ENCODE data around the gene LRRC71. TPM values are rescaled to one million over a fixed set of nuclear protein-coding genes. Genes with fewer than 3 reads are reported as not detected.

Gene LRRC71
- total and polyA plus RNA-seq, 2 donors (not counting 1 experiment from before 2014, with no cell fraction given): not detected

GRCh38 chr1:156944268-156944667, 23.8 kb downstream of the LRRC71 start:
- no peaks in the 10 kb centered on the region for H3K9me3 ChIP-seq (ENCODE audit: control extremely low read depth in 1 of 3, control insufficient read depth in 2 of 3, insufficient read depth in 1 of 3, low read length in 2 of 3)
- intact Hi-C loops (cut with micrococcal nuclease): no loop called here
- Mint-ChIP-seq H3K4me3 (no peak overlapping the region), H3K9me3 (ENCODE audit: insufficient read depth) (no peaks in the 10 kb centered on the region), H3K27ac (no peak overlapping the region), H3K27me3 (peaks cover 4% of the 10 kb centered on the region), H3K4me1 (no peaks in the 10 kb centered on the region)
- H3K9ac ChIP-seq (ENCODE audit: low read length): no peak overlapping the region
- H3K27me3 ChIP-seq (replicated peaks in 1 of 4; ENCODE audit: control extremely low read depth in 1 of 4, control insufficient read depth in 3 of 4, insufficient read depth in 4 of 4, low read length in 3 of 4): no peaks in the 10 kb centered on the region
- peaks cover 0 to 3% of the 10 kb centered on the region in 2 experiments for H3K36me3 ChIP-seq (replicated peaks in 1 of 2; ENCODE audit: control extremely low read depth in 1 of 2, control insufficient read depth in 1 of 2, extremely low read depth in 1 of 2, insufficient read depth in 2 of 2, low read length in 1 of 2)
- POLR2A ChIA-PET: no interaction called here
- no peaks in the 10 kb centered on the region for H3K79me2 ChIP-seq (ENCODE audit: control insufficient read depth, insufficient read depth, low read length)
- H2AFZ ChIP-seq (ENCODE audit: insufficient read depth, low read depth, low read length, poor library complexity, severe bottlenecking): no peak overlapping the region
- no peak overlapping the region for H3K27ac ChIP-seq (ENCODE audit: low read length in 2 of 2)
- H4K20me1 ChIP-seq (ENCODE audit: control insufficient read depth, insufficient read depth, low read length, poor library complexity, severe bottlenecking): no peaks in the 10 kb centered on the region
- CTCF ChIA-PET: no interaction called here
- DNase-seq: no peak
- no peak overlapping the region for H3K4me3 ChIP-seq (ENCODE audit: control extremely low read depth in 1 of 5, extremely low read depth in 1 of 5, insufficient read depth in 1 of 5, low read depth in 2 of 5, low read length in 4 of 5)
- H3K4me1 ChIP-seq (ENCODE audit: control insufficient read depth in 2 of 2, insufficient read depth in 2 of 2, low read length in 2 of 2): no peaks in the 10 kb centered on the region
- no CpG with 5 or more reads among the region's 1 CpG for WGBS (ENCODE audit: insufficient coverage)
- no peak for ATAC-seq (ENCODE audit: low read depth)
- no peak for TF ChIP-seq CTCF (IDR thresholded peaks at IDR 0.05)
- no peak for TF ChIP-seq EZH2 (IDR thresholded peaks at IDR 0.05; ENCODE audit: borderline replicate concordance, insufficient read depth, low read depth, low read length, poor library complexity, severe bottlenecking)
- no peak overlapping the region for H3K4me2 ChIP-seq (replicated peaks; ENCODE audit: low read depth, low read length, poor library complexity, severe bottlenecking)

GRCh38 chr1:156944848-156945247, 24.4 kb downstream of the LRRC71 start:
- WGBS (ENCODE audit: insufficient coverage): 97% methylated on average over 8 of the region's 8 CpGs
- Mint-ChIP-seq H3K4me1 (no peaks in the 10 kb centered on the region), H3K9me3 (ENCODE audit: insufficient read depth) (no peaks in the 10 kb centered on the region), H3K27me3 (peaks cover 4% of the 10 kb centered on the region), H3K4me3 (no peak overlapping the region), H3K27ac (no peak overlapping the region)
- ChIA-PET CTCF (no interaction called here), POLR2A (no interaction called here)
- Histone ChIP-seq H3K4me2 (replicated peaks; ENCODE audit: low read depth, low read length, poor library complexity, severe bottlenecking) (no peak overlapping the region), H3K4me3 (ENCODE audit: control extremely low read depth in 1 of 5, extremely low read depth in 1 of 5, insufficient read depth in 1 of 5, low read depth in 2 of 5, low read length in 4 of 5) (no peak overlapping the region), H3K27ac (ENCODE audit: low read length in 2 of 2) (no peak overlapping the region), H2AFZ (ENCODE audit: insufficient read depth, low read depth, low read length, poor library complexity, severe bottlenecking) (no peak overlapping the region), H3K27me3 (replicated peaks in 1 of 4; ENCODE audit: control extremely low read depth in 1 of 4, control insufficient read depth in 3 of 4, insufficient read depth in 4 of 4, low read length in 3 of 4) (no peaks in the 10 kb centered on the region), H3K9ac (ENCODE audit: low read length) (no peak overlapping the region), H4K20me1 (ENCODE audit: control insufficient read depth, insufficient read depth, low read length, poor library complexity, severe bottlenecking) (no peaks in the 10 kb centered on the region), H3K36me3 (replicated peaks in 1 of 2; ENCODE audit: control extremely low read depth in 1 of 2, control insufficient read depth in 1 of 2, extremely low read depth in 1 of 2, insufficient read depth in 2 of 2, low read length in 1 of 2) (peaks cover 0 to 3% of the 10 kb centered on the region in 2 experiments), H3K79me2 (ENCODE audit: control insufficient read depth, insufficient read depth, low read length) (no peaks in the 10 kb centered on the region), H3K9me3 (ENCODE audit: control extremely low read depth in 1 of 3, control insufficient read depth in 2 of 3, insufficient read depth in 1 of 3, low read length in 2 of 3) (no peaks in the 10 kb centered on the region), H3K4me1 (ENCODE audit: control insufficient read depth in 2 of 2, insufficient read depth in 2 of 2, low read length in 2 of 2) (no peaks in the 10 kb centered on the region)
- intact Hi-C loops (cut with micrococcal nuclease): no loop called here
- ATAC-seq (ENCODE audit: low read depth) (no peak), DNase-seq (no peak)
- TF ChIP-seq EZH2 (IDR thresholded peaks at IDR 0.05; ENCODE audit: borderline replicate concordance, insufficient read depth, low read depth, low read length, poor library complexity, severe bottlenecking): no peak
- no peak for TF ChIP-seq CTCF (IDR thresholded peaks at IDR 0.05)
